Erythroblast (primary cell): Measurements from ENCODE around the gene E2F7.

Experiments used
- GATA1 ChIP-seq: IDR thresholded peaks from 2 replicates; pipeline ENCODE4 v1.6.1; 2011; ENCODE audit warnings: low read depth, mild to moderate bottlenecking, control low read depth, low read length, moderate library complexity
- POLR2A ChIP-seq: IDR thresholded peaks from 2 replicates; pipeline ENCODE4 v1.6.1; 2011; ENCODE audit warnings: mild to moderate bottlenecking, low read length

DNA sequence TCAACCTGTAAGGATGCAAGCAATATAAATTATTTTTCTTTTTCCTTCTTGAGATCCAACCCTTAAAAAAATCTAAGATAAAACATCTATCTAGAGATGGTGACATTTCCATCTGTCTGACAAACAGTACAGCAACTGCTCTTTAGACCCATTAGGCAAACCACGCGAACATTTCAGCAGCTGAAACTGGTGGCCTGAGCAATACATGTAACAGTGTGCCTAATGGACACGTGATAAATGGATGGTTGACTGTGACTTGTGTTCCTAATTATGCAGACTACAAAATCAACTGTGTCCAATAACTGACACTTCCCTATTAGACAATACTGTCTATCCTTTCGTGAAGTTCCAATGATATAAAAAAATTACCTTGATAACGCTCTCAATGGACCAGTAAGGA lies 18.9 kb downstream of the E2F7 start:
- TF ChIP-seq POLR2A (no peak), GATA1 (no peak)
